ENCODE results near the gene CD40LG. TPM values are rescaled to one million over a fixed set of nuclear protein-coding genes. Genes with fewer than 3 reads are reported as not detected.

The CD40LG gene
- total and polyA plus RNA-seq, 8 donors = 0.09 to 0.19 (median 0.11) TPM; not detected in 4

DNA sequence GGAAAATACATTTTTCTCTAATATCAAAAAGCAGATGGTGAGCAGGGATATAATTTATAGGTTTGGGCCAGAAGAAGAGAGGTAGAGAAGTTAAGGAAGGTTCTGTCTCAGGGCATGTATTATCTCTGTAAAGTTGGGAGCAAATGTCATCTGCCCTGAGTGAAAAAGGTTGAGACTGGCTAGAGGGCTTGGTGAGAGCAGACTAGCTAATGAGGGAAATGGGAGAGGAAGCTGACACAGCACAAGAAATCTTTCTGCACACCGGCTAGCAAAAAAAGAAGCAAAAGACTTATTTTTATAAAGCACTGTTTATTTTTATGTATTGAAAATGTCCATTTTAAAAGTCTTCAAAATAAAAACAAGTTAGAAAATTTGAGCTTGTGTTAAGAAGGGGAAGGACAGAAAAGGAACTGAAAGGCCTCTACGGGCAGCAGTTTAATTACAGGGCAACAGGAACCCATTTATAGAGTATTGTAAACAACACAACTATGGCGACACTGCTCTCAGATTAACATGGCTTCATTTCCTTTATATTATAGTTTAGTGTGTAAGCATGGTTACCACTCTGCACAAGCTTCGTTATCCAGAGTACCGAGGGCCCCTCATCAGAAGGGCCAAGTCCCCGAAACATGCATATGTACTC lies 17.4 kb downstream of the CD40LG start:
- TF ChIP-seq, protein P1, sequence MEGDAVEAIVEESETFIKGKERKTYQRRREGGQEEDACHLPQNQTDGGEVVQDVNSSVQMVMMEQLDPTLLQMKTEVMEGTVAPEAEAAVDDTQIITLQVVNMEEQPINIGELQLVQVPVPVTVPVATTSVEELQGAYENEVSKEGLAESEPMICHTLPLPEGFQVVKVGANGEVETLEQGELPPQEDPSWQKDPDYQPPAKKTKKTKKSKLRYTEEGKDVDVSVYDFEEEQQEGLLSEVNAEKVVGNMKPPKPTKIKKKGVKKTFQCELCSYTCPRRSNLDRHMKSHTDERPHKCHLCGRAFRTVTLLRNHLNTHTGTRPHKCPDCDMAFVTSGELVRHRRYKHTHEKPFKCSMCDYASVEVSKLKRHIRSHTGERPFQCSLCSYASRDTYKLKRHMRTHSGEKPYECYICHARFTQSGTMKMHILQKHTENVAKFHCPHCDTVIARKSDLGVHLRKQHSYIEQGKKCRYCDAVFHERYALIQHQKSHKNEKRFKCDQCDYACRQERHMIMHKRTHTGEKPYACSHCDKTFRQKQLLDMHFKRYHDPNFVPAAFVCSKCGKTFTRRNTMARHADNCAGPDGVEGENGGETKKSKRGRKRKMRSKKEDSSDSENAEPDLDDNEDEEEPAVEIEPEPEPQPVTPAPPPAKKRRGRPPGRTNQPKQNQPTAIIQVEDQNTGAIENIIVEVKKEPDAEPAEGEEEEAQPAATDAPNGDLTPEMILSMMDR (IDR thresholded peaks at IDR 0.05) = no peak
- Histone ChIP-seq H3K4me3 (no peak overlapping the region), H3K4me1 (no peaks in the 10 kb centered on the region), H3K27ac (no peak overlapping the region), H3K36me3 (no peaks in the 10 kb centered on the region), H3K9me3 (no peaks in the 10 kb centered on the region), H3K27me3 (no peaks in the 10 kb centered on the region)
- intact Hi-C loops (cut with DNase I) = no loop called here
- no peak for FAIRE-seq
- ATAC-seq = no peak
- WGBS, 2 donors = 83 to 89% methylated on average over 6 of the region's 6 CpGs
- DNase-seq = no peak

DNA sequence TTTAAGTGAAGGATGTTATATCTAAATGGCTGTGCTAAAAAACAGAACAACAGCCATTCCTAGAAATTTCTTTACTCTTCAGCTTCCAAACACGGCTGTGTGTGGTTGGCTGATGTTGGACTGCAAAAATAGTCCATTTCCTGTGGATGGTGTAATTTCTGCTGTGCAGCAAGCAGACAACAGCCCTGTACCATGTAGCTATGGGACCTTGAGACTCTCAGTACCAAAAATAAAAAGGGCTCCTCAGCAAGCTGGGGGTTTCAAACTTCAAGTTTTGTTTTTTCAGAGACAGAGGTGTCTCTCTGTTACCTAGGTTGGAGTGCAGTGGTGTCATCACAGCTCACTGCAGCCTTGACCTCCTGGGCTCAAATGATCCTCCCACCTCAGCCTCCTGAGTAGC lies 18.1 kb downstream of the CD40LG start:
- FAIRE-seq = no peak
- no peak overlapping the region for H3K27ac ChIP-seq
- TF ChIP-seq, protein P1 (IDR thresholded peaks at IDR 0.05) = no peak
- H3K9me3 ChIP-seq = no peaks in the 10 kb centered on the region
- H3K4me1 ChIP-seq = no peaks in the 10 kb centered on the region
- H3K36me3 ChIP-seq = no peaks in the 10 kb centered on the region
- DNase-seq = no peak
- ATAC-seq = no peak
- 68 to 73% methylated on average over 1 of the region's 1 CpG for WGBS, 2 donors
- no peak overlapping the region for H3K4me3 ChIP-seq
- intact Hi-C loops (cut with DNase I) = no loop called here
- H3K27me3 ChIP-seq = no peaks in the 10 kb centered on the region

DNA sequence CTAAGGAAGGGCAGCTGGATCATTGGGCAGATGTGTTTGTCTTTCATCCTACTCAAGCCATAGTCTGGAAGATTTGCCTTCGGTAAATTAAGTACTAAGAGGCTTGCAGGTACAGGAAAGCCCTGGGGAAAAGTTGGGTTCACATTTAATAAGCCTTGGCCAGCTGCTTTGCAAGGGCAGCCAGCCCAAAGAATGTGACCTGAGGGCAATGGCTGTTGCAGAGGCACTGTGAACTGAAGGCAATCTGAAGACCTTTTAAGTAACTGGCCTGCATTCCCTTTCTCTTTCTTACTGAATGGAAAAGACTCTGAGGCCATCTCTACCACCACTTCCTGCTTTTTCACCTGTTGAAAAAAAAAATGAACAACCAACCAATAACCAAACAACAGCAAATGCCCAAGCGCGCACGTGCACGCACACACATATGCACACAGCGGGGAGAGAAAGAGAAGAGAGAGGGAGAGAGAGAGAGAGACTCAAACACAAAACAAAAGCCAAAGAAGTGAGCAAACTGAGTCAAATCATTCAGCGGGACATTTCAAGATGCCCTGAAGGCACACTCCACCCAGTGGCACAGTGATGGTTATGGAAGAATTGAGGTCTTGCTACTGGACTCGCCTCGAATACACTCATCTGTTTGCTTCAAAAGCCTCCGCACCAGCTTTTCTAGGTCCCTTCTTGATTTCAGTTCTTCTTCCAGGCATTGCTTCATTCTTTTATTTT lies 19.6 kb downstream of the CD40LG start:
- H3K36me3 ChIP-seq = no peaks in the 10 kb centered on the region
- no peaks in the 10 kb centered on the region for H3K27me3 ChIP-seq
- intact Hi-C loops (cut with DNase I) = no loop called here
- no peaks in the 10 kb centered on the region for H3K4me1 ChIP-seq
- TF ChIP-seq, protein P1 (IDR thresholded peaks at IDR 0.05) = no peak
- DNase-seq (no peak), ATAC-seq (no peak), FAIRE-seq (no peak)
- no peaks in the 10 kb centered on the region for H3K9me3 ChIP-seq
- no peak overlapping the region for H3K4me3 ChIP-seq
- no peak overlapping the region for H3K27ac ChIP-seq
- WGBS, 2 donors = 72 to 91% methylated on average over 10 of the region's 10 CpGs

GRCh38 chrX:136671006-136671610 lies 23.1 kb downstream of the CD40LG start:
- no peak for ATAC-seq

More at GRCh38 chrX:136671006-136671610, 23.1 kb downstream of the CD40LG start:
- H3K4me3 ChIP-seq = no peak overlapping the region
- 59 to 80% methylated on average over 3 of the region's 3 CpGs for WGBS, 2 donors
- intact Hi-C loops (cut with DNase I) = no loop called here
- no peaks in the 10 kb centered on the region for H3K4me1 ChIP-seq
- H3K27me3 ChIP-seq = no peaks in the 10 kb centered on the region
- FAIRE-seq (no peak), DNase-seq (no peak)
- no peaks in the 10 kb centered on the region for H3K9me3 ChIP-seq
- no peak overlapping the region for H3K27ac ChIP-seq
- H3K36me3 ChIP-seq = no peaks in the 10 kb centered on the region
- TF ChIP-seq, protein P1 (IDR thresholded peaks at IDR 0.05) = no peak
